ENCODE results near the gene TSGA10IP.

GRCh38 chr11:65927904-65928397 lies 17.3 kb upstream of the TSGA10IP start:
- no peak for TF ChIP-seq EZH2 (IDR thresholded peaks at IDR 0.05; ENCODE audit: insufficient read depth, poor library complexity, severe bottlenecking)
- no peak for TF ChIP-seq EZH2phosphoT487 (IDR thresholded peaks at IDR 0.05; ENCODE audit: insufficient read depth, low read depth)

Measured in GM23248 (cell line).